HEK293 (cell line): ENCODE measurements around the gene PCDHGA5.
A peak's percentile ranks its signal among the peaks of the same experiment; 100 is the strongest.

Experiments used
- CTCF ChIA-PET: fragments of 350-600 bp; formaldehyde crosslinking; extraction: SDS; loops from one replicate; lab custom pipeline; 2021; ENCODE audit warnings: antibody characterized with exemption; lab: Yijun Ruan, JAX
- POLR2A ChIA-PET: fragments of 300-600 bp; formaldehyde crosslinking; extraction: SDS; loops from one replicate; lab custom pipeline; 2020; ENCODE audit warnings: antibody characterized with exemption, inconsistent platforms; lab: Yijun Ruan, JAX
- H3K27ac ChIP-seq: fragments of 200-500 bp; sonication (Bioruptor generic); 2 replicates; pipeline ENCODE4 v1.5.1; 2014; ENCODE audit warnings: low read depth, low read length, control low read depth, inconsistent platforms; ENCODE audit errors: extremely low read depth
- H3K36me3 ChIP-seq, 2 experiments: fragments of 200-500 bp in 1 of 2; sonication (Bioruptor generic) in 1 of 2; 1 replicate in 1 of 2; 2 replicates in 1 of 2; pipeline ENCODE4 v1.5.1; 2014 to 2017; ENCODE audit warnings: inconsistent platforms in 2 of 2, low read length in 2 of 2; ENCODE audit not compliant: control insufficient read depth in 2 of 2, insufficient read depth in 1 of 2
- H3K4me1 ChIP-seq: fragments of 200-500 bp; sonication (Bioruptor generic); 2 replicates; pipeline ENCODE4 v1.5.1; 2014; ENCODE audit warnings: mild to moderate bottlenecking, low read length, inconsistent platforms; ENCODE audit not compliant: control insufficient read depth, insufficient read depth
- H3K4me3 ChIP-seq: 2 replicates; pipeline ENCODE4 v1.5.1; 2011; ENCODE audit warnings: low read depth, mild to moderate bottlenecking, control low read depth, low read length, moderate library complexity
- H3K9me3 ChIP-seq: fragments of 200-500 bp; sonication (Bioruptor generic); 2 replicates; pipeline ENCODE4 v1.5.1; 2014; ENCODE audit warnings: low read depth, low read length, inconsistent platforms; ENCODE audit not compliant: control insufficient read depth, insufficient read depth
- SALL2 ChIP-seq: fragments of 450-650 bp; formaldehyde crosslinking; IDR thresholded peaks from 2 replicates; pipeline ENCODE4 v1.5.0; 2017; ENCODE audit warnings: missing biosample characterization, mild to moderate bottlenecking, missing genetic modification characterization, borderline replicate concordance
- ZBTB21 ChIP-seq: fragments of 450-650 bp; formaldehyde crosslinking; IDR thresholded peaks from 2 replicates; pipeline ENCODE4 v1.5.1; 2017; ENCODE audit warnings: missing biosample characterization, missing genetic modification characterization
- ZNF132 ChIP-seq: fragments of 450-650 bp; formaldehyde crosslinking; IDR thresholded peaks from 2 replicates; pipeline ENCODE4 v1.5.1; 2017; ENCODE audit warnings: missing biosample characterization, missing genetic modification characterization, borderline replicate concordance
- ZNF223 ChIP-seq: fragments of 450-650 bp; formaldehyde crosslinking; IDR thresholded peaks from 2 replicates; pipeline ENCODE4 v1.5.1; 2016; ENCODE audit warnings: missing biosample characterization, missing genetic modification characterization
- ZNF341 ChIP-seq: fragments of 450-650 bp; formaldehyde crosslinking; IDR thresholded peaks from 2 replicates; pipeline ENCODE4; 2016; ENCODE audit warnings: low read depth, missing biosample characterization, missing genetic modification characterization
- ZNF555 ChIP-seq: fragments of 450-650 bp; formaldehyde crosslinking; conservative IDR thresholded peaks from 2 replicates; pipeline ENCODE4 v1.5.1; 2017; ENCODE audit warnings: missing biosample characterization, mild to moderate bottlenecking, missing genetic modification characterization, inconsistent platforms
- ZNF654 ChIP-seq: fragments of 450-650 bp; formaldehyde crosslinking; IDR thresholded peaks from 2 replicates; pipeline ENCODE4 v1.5.1; 2016; ENCODE audit warnings: low read depth, missing biosample characterization, missing genetic modification characterization
- ZNF76 ChIP-seq: fragments of 450-650 bp; formaldehyde crosslinking; IDR thresholded peaks from 2 replicates; pipeline ENCODE4; 2016; ENCODE audit warnings: low read depth, missing biosample characterization, missing genetic modification characterization, borderline replicate concordance
- ZNF792 ChIP-seq: fragments of 450-650 bp; formaldehyde crosslinking; IDR thresholded peaks from 2 replicates; pipeline ENCODE4 v1.5.1; 2016; ENCODE audit warnings: missing biosample characterization, missing genetic modification characterization
- TF ChIP-seq, protein P1 (sequence below): fragments of 450-650 bp; formaldehyde crosslinking; conservative IDR thresholded peaks from 2 replicates; pipeline ENCODE4 v1.5.1; 2016; ENCODE audit warnings: low read depth, missing biosample characterization, missing genetic modification characterization
- TF ChIP-seq, protein P2 (sequence below): fragments of 450-650 bp; formaldehyde crosslinking; IDR thresholded peaks from 2 replicates; pipeline ENCODE4 v1.5.1; 2016; ENCODE audit warnings: missing biosample characterization, missing genetic modification characterization, borderline replicate concordance

PCDHGA5 gene

DNA sequence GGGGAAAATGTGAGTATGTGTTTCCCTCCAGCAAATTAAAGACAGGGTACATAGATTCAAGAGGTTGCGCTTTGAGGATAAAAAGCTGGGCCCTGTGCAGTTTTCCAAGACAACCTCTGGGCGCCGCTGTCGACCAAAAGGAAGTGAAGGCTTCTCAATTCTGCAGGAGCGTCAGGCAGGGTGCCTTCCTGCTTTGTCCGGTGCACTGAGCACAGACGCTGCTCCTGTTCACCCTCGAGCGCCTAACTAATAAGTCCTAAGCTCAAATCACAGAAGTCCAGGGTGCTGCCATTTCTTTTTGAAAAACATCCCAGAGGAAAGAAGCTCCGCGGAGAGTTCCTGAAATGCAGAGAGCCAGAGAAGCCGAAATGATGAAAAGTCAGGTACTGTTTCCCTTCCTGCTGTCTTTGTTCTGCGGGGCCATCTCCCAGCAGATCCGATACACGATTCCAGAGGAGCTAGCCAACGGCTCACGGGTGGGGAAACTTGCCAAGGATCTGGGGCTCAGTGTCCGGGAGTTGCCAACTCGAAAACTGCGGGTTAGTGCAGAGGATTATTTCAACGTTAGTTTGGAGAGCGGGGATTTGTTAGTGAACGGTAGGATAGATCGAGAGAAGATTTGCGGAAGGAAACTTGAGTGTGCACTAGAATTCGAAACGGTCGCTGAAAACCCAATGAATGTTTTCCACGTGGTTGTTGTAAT, 13.9 kb upstream of the PCDHGA5 start, which contains the start of gene PCDHGB1 (continued):
- TF ChIP-seq, protein P1, sequence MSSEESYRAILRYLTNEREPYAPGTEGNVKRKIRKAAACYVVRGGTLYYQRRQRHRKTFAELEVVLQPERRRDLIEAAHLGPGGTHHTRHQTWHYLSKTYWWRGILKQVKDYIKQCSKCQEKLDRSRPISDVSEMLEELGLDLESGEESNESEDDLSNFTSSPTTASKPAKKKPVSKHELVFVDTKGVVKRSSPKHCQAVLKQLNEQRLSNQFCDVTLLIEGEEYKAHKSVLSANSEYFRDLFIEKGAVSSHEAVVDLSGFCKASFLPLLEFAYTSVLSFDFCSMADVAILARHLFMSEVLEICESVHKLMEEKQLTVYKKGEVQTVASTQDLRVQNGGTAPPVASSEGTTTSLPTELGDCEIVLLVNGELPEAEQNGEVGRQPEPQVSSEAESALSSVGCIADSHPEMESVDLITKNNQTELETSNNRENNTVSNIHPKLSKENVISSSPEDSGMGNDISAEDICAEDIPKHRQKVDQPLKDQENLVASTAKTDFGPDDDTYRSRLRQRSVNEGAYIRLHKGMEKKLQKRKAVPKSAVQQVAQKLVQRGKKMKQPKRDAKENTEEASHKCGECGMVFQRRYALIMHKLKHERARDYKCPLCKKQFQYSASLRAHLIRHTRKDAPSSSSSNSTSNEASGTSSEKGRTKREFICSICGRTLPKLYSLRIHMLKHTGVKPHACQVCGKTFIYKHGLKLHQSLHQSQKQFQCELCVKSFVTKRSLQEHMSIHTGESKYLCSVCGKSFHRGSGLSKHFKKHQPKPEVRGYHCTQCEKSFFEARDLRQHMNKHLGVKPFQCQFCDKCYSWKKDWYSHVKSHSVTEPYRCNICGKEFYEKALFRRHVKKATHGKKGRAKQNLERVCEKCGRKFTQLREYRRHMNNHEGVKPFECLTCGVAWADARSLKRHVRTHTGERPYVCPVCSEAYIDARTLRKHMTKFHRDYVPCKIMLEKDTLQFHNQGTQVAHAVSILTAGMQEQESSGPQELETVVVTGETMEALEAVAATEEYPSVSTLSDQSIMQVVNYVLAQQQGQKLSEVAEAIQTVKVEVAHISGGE (tag by site-specific recombination), result peak; percentile 54
- no peak for TF ChIP-seq ZNF341

DNA sequence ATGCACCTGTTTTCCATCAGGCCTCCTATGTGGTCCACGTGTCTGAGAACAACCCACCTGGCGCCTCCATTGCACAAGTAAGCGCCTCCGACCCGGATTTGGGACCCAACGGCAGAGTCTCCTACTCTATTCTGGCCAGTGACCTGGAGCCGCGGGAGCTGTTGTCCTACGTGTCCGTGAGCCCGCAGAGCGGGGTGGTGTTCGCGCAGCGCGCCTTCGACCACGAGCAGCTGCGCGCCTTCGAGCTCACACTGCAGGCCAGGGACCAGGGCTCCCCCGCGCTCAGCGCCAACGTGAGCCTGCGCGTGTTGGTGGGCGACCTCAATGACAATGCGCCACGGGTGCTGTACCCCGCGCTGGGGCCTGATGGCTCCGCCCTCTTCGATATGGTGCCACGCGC, 12.4 kb upstream of the PCDHGA5 start:
- Histone ChIP-seq H3K9me3 (no peaks in the 10 kb centered on the region), H3K36me3 (no peaks in the 10 kb centered on the region), H3K4me3 (no peak overlapping the region), H3K27ac (no peak overlapping the region), H3K4me1 (peaks cover 2% of the 10 kb centered on the region; the same call in 1 of the 2 replicates)
- ChIA-PET POLR2A (no interaction called here), CTCF (interaction anchor here (3.0 to 5.6 kb wide), 3 partner anchors 13 to 213 kb away, joined by 11 to 33 read pairs (median 17); partner anchors contain the start of genes PCDHGA11 and PCDHGA2)
- TF ChIP-seq SALL2 (tag by site-specific recombination) (no peak), ZBTB21 (tag by site-specific recombination) (no peak), ZNF792 (tag by site-specific recombination) (no peak), ZNF76 (tag by site-specific recombination) (no peak), ZNF223 (tag by site-specific recombination) (no peak)

DNA sequence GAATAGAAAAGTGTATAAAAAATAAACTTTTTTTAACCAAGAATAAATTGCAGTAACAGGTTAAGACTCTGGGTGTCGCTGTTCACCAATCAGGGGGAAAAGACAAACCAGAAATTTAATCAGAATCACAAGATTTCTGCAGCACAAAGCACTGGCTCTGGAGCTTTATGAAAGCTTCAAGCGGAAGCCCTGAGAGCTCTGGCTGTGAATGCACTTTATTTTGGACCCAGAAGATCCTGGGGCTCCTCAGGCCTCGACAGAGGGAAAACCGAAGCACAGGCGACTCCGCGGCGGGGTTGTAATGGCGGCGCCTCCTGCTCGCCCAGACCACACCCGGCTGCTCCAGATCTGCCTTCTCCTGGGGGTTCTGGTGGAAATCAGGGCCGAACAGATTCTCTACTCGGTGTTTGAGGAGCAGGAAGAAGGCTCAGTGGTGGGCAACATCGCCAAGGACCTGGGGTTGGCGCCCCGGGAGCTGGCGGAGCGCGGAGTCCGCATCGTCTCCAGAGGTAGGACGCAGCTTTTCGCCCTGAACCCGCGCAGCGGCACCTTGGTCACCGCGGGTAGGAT, 9.0 kb upstream of the PCDHGA5 start, which contains the start of gene PCDHGA4:
Gene PCDHGA4 (plus strand): TSS at position 122 of the 570 bp plus-strand sequence. CDS start 87 bp downstream, at position 209.
- POLR2A ChIA-PET, result no interaction called here
- CTCF ChIA-PET, result interaction anchor here (0.7 to 2.6 kb wide), 19 partner anchors 9 to 213 kb away, joined by 3 to 17 read pairs (median 5); partner anchors contain the start of genes PCDHGA2, PCDHGA5 and TAF7
- H3K4me3 ChIP-seq, result peak within 1 kb of the TSS; percentile 13

More for the DNA sequence above, 9.0 kb upstream of the PCDHGA5 start, which contains the start of gene PCDHGA4:
- peaks cover 2% of the 10 kb centered on the region; the same call in 1 of the 2 replicates for H3K4me1 ChIP-seq
- H3K36me3 ChIP-seq, result no peaks in the 10 kb centered on the region
- H3K27ac ChIP-seq, result no peak within 1 kb of the TSS
- no peaks in the 10 kb centered on the region for H3K9me3 ChIP-seq
- TF ChIP-seq ZNF555 (no peak), ZNF132 (no peak), ZNF654 (tag by site-specific recombination) (peak; percentile 21)
- TF ChIP-seq, protein P2, sequence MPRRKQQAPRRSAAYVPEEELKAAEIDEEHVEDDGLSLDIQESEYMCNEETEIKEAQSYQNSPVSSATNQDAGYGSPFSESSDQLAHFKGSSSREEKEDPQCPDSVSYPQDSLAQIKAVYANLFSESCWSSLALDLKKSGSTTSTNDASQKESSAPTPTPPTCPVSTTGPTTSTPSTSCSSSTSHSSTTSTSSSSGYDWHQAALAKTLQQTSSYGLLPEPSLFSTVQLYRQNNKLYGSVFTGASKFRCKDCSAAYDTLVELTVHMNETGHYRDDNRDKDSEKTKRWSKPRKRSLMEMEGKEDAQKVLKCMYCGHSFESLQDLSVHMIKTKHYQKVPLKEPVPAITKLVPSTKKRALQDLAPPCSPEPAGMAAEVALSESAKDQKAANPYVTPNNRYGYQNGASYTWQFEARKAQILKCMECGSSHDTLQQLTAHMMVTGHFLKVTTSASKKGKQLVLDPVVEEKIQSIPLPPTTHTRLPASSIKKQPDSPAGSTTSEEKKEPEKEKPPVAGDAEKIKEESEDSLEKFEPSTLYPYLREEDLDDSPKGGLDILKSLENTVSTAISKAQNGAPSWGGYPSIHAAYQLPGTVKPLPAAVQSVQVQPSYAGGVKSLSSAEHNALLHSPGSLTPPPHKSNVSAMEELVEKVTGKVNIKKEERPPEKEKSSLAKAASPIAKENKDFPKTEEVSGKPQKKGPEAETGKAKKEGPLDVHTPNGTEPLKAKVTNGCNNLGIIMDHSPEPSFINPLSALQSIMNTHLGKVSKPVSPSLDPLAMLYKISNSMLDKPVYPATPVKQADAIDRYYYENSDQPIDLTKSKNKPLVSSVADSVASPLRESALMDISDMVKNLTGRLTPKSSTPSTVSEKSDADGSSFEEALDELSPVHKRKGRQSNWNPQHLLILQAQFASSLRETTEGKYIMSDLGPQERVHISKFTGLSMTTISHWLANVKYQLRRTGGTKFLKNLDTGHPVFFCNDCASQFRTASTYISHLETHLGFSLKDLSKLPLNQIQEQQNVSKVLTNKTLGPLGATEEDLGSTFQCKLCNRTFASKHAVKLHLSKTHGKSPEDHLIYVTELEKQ, result no peak
